Subcutaneous adipose tissue (tissue), 4 donors: ENCODE results near the gene RASSF9. TPM values are rescaled to one million over a fixed set of nuclear protein-coding genes. Genes with fewer than 3 reads are reported as not detected.

Source experiments
- total RNA-seq, 4 donors: library from RNA; depleted of rRNA; stranded (reverse); fragments of >200 nt; gene quantifications; one replicate each; pipeline ENCODE4 v1.1.0, GENCODE V29; 2016
- TF ChIP-seq, protein P1 (sequence below): fragments of 450-650 bp; IDR thresholded peaks from one replicate; pipeline ENCODE4 v1.5.1; 2016; ENCODE audit warnings: low read depth, mild to moderate bottlenecking, control low read depth, antibody characterized with exemption, moderate library complexity

The RASSF9 gene
- total RNA-seq, 4 donors from 2014 or later, result 1.1 to 3.2 (median 2.1) TPM

DNA sequence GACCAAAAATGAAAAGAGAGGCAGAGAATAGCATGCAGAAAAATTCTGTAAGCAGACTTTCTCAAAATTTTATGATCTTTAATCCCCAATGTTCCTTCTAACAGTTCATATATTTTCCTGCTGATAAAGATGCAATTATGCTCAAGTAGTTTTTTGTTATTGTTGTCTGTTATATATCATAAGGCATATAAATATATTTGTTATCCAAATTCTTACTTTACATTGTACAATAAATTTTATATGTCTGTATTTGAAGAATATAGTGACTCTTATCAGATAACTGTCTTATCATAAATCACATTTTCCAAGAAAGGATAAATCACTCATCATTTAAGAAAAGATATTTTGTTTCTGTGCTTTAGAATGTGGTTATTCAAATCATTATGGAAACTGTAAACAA lies 2.6 kb downstream of the RASSF9 start:
- TF ChIP-seq, protein P1, sequence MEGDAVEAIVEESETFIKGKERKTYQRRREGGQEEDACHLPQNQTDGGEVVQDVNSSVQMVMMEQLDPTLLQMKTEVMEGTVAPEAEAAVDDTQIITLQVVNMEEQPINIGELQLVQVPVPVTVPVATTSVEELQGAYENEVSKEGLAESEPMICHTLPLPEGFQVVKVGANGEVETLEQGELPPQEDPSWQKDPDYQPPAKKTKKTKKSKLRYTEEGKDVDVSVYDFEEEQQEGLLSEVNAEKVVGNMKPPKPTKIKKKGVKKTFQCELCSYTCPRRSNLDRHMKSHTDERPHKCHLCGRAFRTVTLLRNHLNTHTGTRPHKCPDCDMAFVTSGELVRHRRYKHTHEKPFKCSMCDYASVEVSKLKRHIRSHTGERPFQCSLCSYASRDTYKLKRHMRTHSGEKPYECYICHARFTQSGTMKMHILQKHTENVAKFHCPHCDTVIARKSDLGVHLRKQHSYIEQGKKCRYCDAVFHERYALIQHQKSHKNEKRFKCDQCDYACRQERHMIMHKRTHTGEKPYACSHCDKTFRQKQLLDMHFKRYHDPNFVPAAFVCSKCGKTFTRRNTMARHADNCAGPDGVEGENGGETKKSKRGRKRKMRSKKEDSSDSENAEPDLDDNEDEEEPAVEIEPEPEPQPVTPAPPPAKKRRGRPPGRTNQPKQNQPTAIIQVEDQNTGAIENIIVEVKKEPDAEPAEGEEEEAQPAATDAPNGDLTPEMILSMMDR, result no peak

DNA sequence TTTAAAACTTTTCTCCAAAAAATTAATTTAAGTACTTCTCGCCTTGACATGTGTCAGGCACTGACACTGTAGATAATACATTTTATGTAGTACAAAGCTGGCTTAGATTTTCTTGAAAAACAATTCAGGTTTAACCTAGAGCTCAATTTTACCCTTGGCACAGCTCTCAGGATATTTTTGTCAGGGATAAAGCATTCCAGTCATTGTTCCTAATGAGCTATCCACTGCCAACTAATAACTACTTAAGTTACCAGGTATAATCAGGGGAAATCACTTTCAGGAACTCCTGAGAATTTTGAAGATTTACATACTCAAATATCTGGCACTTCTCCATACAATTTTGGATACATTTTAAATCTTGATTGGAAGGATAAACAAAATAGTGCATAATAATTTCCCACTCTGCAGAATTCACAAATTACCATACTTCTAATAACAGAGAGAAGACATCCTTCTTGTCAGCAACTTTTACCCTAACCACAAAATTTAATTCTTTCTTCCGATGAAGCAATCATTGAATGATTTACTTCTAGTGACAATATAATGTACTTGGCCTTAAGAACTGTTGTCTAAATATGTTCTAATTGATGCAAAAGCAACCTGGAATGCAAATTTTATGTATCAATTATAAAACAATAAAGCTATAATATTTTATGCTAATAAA lies 4.8 kb downstream of the RASSF9 start:
- TF ChIP-seq, protein P1, result no peak

DNA sequence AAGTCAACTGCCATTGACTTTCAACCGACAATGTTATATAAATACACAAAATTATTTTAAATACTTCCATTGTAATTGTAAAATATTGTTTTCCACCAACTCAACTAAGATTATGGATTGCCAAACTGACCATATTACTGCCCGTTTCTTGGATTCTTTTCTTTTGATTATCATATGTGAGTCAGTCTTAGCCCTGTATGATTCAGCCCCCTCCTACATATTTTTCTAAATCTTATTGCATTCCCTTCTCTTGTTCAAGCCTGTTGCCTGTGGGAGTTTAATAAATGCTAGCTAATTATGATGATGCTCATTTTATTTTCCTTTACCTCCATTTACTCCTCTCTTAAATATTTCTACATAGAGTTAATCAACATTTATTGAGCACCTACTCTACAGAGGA lies 6.8 kb downstream of the RASSF9 start:
- TF ChIP-seq, protein P1, result no peak

DNA sequence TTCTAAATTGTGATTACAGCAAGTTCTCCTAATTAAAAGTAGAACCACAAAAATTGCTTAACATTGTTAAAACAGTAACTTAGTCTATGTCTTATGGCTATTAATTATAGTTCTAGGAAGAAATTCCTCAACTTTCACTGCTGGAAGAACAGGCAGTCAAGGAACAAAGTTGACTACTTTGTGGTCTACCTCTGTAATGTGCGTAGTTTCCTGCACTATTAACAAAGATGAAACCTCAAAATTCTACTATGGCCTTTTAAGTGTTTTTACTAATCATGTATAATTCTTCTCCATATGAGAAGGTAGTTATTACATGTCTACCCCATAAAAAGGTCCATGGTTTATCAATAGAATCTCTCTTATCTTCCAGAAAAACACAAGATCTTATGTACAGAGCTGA lies 7.6 kb downstream of the RASSF9 start:
- TF ChIP-seq, protein P1, result no peak

DNA sequence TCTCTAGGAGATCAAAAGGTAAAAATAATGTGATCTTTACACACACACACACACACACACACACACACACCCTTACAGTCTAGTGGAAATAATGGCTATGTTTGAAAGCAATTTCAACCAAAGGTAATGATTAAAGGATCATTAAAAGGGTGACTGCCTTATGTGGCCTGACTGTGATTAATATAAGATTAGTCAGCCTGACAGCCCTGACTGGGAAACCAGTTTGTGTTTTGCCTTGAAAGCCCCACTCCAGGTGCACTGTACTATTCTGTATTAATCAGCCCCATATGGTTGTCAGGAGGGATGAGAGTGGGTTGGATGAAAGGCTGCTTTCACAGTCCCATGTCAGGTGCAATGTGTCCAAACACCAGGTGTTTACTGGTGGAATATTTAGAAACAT lies 10.5 kb downstream of the RASSF9 start:
- TF ChIP-seq, protein P1, result no peak

DNA sequence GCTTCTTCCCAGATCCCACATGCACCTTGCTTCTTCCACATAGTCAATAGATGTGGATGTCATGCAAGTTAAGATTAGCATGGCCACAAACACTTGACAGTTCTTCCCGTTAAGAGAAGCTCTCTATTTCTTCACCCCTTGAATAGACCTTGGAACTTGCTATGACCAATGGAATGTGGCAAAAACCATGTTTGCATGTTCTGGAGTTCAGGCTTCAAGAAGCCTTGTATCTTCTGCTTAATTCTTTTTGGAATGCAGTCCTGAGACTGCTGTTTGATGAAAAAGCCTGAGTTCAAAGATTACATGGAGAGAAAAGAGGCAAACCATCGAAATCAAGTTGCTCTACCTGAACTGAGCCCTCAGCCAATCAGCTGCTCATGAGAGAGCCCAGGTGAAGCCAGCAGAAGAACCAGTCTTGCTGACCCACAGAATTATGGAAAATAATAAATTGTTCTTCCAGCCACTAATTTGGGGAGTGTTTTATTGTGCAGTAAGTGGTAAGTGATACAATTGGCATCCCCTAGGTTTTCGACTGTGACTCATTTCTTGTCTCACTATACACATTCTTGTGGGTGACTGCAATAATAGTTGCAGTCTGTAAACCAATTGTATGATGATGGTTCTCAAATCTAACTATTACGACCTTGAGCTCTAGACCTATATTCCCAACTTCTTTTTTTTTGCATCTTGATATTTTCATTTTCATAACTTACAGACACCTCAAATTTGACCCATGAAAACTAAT lies 12.6 kb downstream of the RASSF9 start:
- TF ChIP-seq, protein P1, result no peak

DNA sequence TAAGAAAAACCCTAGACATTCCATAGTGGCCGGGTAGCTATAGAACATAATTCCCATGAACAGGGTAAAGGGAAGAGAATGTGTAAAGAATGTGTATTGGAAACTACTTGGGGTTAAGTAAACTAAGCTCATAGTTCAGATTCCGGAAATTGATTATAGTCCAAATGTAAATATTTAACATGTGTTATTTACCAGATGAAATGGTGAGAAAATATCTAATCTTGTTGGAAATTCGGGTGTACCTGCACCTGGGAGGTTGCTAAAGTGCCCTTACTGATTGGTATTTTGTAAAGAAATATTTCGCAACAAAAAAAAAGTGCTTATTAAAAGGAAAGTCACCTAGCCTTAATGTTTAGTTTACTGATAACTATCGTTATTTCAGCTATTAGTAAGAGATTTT lies 14.4 kb downstream of the RASSF9 start:
- TF ChIP-seq, protein P1, result no peak
